ENCODE data around the gene RIMBP2. TPM values are rescaled to one million over a fixed set of nuclear protein-coding genes. Genes with fewer than 3 reads are reported as not detected.

The RIMBP2 gene
- total RNA-seq, 4 donors from 2014 or later, result 1.5 to 5.3 (median 2.7) TPM

DNA sequence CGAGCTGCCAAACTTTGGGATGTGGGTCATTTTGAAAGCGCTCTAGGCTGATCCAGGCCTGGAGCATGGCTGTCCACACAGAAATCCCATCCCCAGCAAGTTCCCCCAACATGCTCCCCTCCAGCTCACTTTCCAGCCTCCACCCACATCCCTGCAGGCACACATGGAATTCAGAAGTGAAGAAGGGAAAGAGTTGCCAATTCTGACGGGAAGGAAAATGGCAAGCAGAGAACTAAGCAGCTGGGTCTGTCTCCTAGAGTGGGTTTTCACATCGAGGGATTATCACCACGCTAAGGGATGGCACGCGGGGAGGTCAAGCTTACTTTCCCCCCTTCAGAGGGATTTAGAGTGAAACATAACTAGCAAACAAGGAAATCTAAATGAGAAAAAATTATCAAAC lies 142.3 kb downstream of the RIMBP2 start:
- WGBS, 2 donors, result 55 to 62% methylated on average over 7 of the region's 7 CpGs
- H3K4me3 ChIP-seq (ENCODE audit: low read depth, poor library complexity, severe bottlenecking), result no peak overlapping the region
- TF ChIP-seq POLR2A (IDR thresholded peaks at IDR 0.05), result no peak
- TF ChIP-seq CTCF (IDR thresholded peaks at IDR 0.05), result no peak
- no peak for DNase-seq (ENCODE audit: low spot score in 2 of 2)
- intact Hi-C loops (cut with DNase I; ENCODE audit: low total_unique reads), result no loop called here

DNA sequence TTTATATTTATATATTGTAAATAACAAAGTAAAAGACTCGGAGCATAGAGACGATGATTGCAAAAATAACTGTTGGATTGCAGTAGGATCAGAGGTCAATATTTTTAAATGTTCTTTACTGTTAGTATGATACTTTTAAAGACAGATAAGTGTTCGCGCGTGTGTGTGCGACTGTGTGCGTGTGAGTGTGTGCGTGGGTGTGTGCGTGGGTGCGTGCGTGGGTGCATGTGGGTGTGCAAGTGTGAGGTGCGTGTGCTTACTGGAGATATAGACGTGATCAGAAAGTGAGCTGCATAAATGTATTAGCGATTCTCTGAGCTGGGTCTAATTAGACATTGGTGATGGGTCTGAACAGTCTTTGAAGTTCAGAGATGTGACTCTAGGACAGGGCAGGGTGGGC lies 142.9 kb downstream of the RIMBP2 start:
- TF ChIP-seq POLR2A (IDR thresholded peaks at IDR 0.05) (no peak), CTCF (IDR thresholded peaks at IDR 0.05) (no peak)
- 87 to 90% methylated on average over 14 of the region's 14 CpGs for WGBS, 2 donors
- no peak overlapping the region for H3K4me3 ChIP-seq (ENCODE audit: low read depth, poor library complexity, severe bottlenecking)
- intact Hi-C loops (cut with DNase I; ENCODE audit: low total_unique reads), result no loop called here
- DNase-seq (ENCODE audit: low spot score in 2 of 2), result no peak

- no peak for DNase-seq (ENCODE audit: low spot score in 2 of 2)
- 57 to 71% methylated on average over 11 of the region's 11 CpGs for WGBS, 2 donors
These were observed 143.5 kb downstream of the RIMBP2 start for GRCh38 chr12:130572553-130572952.

GRCh38 chr12:130571734-130572133 lies 144.4 kb downstream of the RIMBP2 start:
- DNase-seq (ENCODE audit: low spot score in 2 of 2), result no peak
- intact Hi-C loops (cut with DNase I; ENCODE audit: low total_unique reads), result no loop called here
- 87 to 93% methylated on average over 8 of the region's 8 CpGs for WGBS, 2 donors
- H3K4me3 ChIP-seq (ENCODE audit: low read depth, poor library complexity, severe bottlenecking), result no peak overlapping the region
- no peak for TF ChIP-seq CTCF (IDR thresholded peaks at IDR 0.05)
- no peak for TF ChIP-seq POLR2A (IDR thresholded peaks at IDR 0.05)

More at GRCh38 chr12:130572553-130572952, 143.5 kb downstream of the RIMBP2 start:
- TF ChIP-seq POLR2A (IDR thresholded peaks at IDR 0.05) (no peak), CTCF (IDR thresholded peaks at IDR 0.05) (no peak)
- intact Hi-C loops (cut with DNase I; ENCODE audit: low total_unique reads), result no loop called here
- no peak overlapping the region for H3K4me3 ChIP-seq (ENCODE audit: low read depth, poor library complexity, severe bottlenecking)

GRCh38 chr12:130571089-130571488 lies 145.0 kb downstream of the RIMBP2 start:
- no peak overlapping the region for H3K4me3 ChIP-seq (ENCODE audit: low read depth, poor library complexity, severe bottlenecking)
- intact Hi-C loops (cut with DNase I; ENCODE audit: low total_unique reads), result no loop called here
- TF ChIP-seq POLR2A (IDR thresholded peaks at IDR 0.05) (no peak), CTCF (IDR thresholded peaks at IDR 0.05) (no peak)
- DNase-seq (ENCODE audit: low spot score in 2 of 2), result no peak
- WGBS, 2 donors, result 79 to 87% methylated on average over 6 of the region's 6 CpGs

DNA sequence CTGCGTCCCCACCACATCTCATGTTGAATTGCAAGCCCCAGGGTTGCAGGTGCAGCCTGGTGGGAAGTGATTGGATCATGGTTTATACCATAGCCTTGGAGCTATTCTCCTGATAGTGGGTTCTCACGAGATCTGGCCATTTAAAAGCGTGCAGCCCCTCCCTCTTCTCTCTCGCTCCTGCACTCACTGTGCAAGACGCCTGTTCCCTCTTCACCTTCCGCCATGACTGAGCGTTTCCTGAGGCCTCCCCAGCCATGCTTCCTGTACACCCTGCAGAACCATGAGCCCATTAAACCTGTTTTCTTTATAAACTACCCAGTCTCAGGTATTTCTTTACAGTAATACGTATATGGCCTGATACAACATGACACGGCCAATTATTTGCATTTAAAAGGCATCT lies 146.6 kb downstream of the RIMBP2 start:
- TF ChIP-seq CTCF (IDR thresholded peaks at IDR 0.05) (no peak), POLR2A (IDR thresholded peaks at IDR 0.05) (no peak)
- 83 to 87% methylated on average over 9 of the region's 9 CpGs for WGBS, 2 donors
- intact Hi-C loops (cut with DNase I; ENCODE audit: low total_unique reads), result no loop called here
- no peak overlapping the region for H3K4me3 ChIP-seq (ENCODE audit: low read depth, poor library complexity, severe bottlenecking)
- no peak for DNase-seq (ENCODE audit: low spot score in 2 of 2)

Data from lower leg skin (tissue), 4 donors.